ENCODE results near the gene PPP1R16B. TPM values are rescaled to one million over a fixed set of nuclear protein-coding genes. Genes with fewer than 3 reads are reported as not detected.

PPP1R16B gene
- total RNA-seq (2021; fragmentation: NEBNext Ultra II Directional; extraction: Animal tissue kit (Norgen Biotek cat#: 25700)) (8.9 and 9.7 TPM in 2 replicates), polyA plus RNA-seq (2011; rRNA removed) (2.6 and 3.8 TPM in 2 replicates), polyA minus RNA-seq (2011; rRNA and poly(A)+ RNA removed) (7.7 and 10.3 TPM in 2 replicates)
- 3.9 TPM for polyA plus RNA-seq (2011; cell fraction: cytosol; rRNA removed)
- 7.3 TPM for polyA plus RNA-seq (2011; cell fraction: nucleus; rRNA removed)
- 3.3 to 4.7 TPM (median 4.1 TPM) in 4 replicates for polyA plus RNA-seq (2012, experiment 1 of 2)
- polyA plus RNA-seq (2012, experiment 2 of 2) = 5.1 TPM
- 7.4 TPM for polyA plus RNA-seq (2013, experiment 1 of 2)
- 7.5 TPM for polyA plus RNA-seq (2013, experiment 2 of 2)
- 3.9 TPM for polyA minus RNA-seq (2011; cell fraction: cytosol; rRNA and poly(A)+ RNA removed)
- polyA minus RNA-seq (2011; cell fraction: nucleus; rRNA and poly(A)+ RNA removed) = 3.4 TPM
- long read RNA-seq, experiment 1, full-length matches to known transcripts = 1 of 11 reads
- long read RNA-seq, experiment 1, partial matches to known transcripts = 10 of 11 reads
- long read RNA-seq, experiment 1, other reads (novel, unspliced or antisense) = 0 of 11 reads
- long read RNA-seq, experiment 2 = 0 reads

- no peak within 1 kb of the TSS for H4K5ac ChIP-seq (ENCODE audit: insufficient read length, low read depth, low read length)
- ChIA-PET POLR2A (ENCODE audit: partially characterized antibody) (interaction anchor here (0.6 to 2.8 kb wide), 16 partner anchors 11 to 157 kb away, joined by 3 to 18 read pairs (median 4); partner anchors contain the start of genes ACTR5, DHX35, FAM83D and SLC32A1), CTCF (ENCODE audit: partially characterized antibody) (interaction anchor here (0.6 to 4.3 kb wide), 13 partner anchors 11 to 157 kb away, joined by 3 to 18 read pairs (median 5); partner anchors contain the start of gene FAM83D)
- H3K9me3 ChIP-seq (ENCODE audit: insufficient read depth in 2 of 2, low read depth in 1 of 2, low read length in 1 of 2) = no peaks in the 10 kb centered on the region
- peak within 1 kb of the TSS; percentile 95 for H2BK5ac ChIP-seq (ENCODE audit: low read depth, low read length)
- peak within 1 kb of the TSS; percentile 13 for H3K56ac ChIP-seq (replicated peaks; ENCODE audit: insufficient read length, low read depth, low read length)
- no peaks in the 10 kb centered on the region for H3K79me2 ChIP-seq (ENCODE audit: control insufficient read depth in 1 of 2, insufficient read depth in 2 of 2, low read length in 2 of 2)
- H3K36me3 ChIP-seq (ENCODE audit: control insufficient read depth in 2 of 4, insufficient read depth in 4 of 4, low read length in 3 of 4) = no peaks in the 10 kb centered on the region
- peak within 1 kb of the TSS; percentile 9 for H3K4ac ChIP-seq (replicated peaks; ENCODE audit: insufficient read length, low read depth, low read length)
- peaks cover 18% of the 10 kb centered on the region; the same call in 1 of the 2 replicates for H3K23me2 ChIP-seq (ENCODE audit: low read depth, low read length)
- no peak within 1 kb of the TSS for H3K14ac ChIP-seq (ENCODE audit: insufficient read length)
- H2BK20ac ChIP-seq (ENCODE audit: low read length) = no peak within 1 kb of the TSS; the same call in 1 of the 2 replicates
- H2AFZ ChIP-seq (ENCODE audit: low read length) = no peak within 1 kb of the TSS; the same call in 1 of the 2 replicates
- H3K79me1 ChIP-seq (ENCODE audit: low read depth, low read length) = no peaks in the 10 kb centered on the region; the same call in 1 of the 2 replicates
- peak within 1 kb of the TSS; percentile 3; the same call in 1 of the 2 replicates for H2AK5ac ChIP-seq (ENCODE audit: low read depth, low read length)
- H3K4me1 ChIP-seq (replicated peaks in 1 of 4; ENCODE audit: control insufficient read depth in 3 of 4, insufficient read depth in 4 of 4, low read length in 3 of 4) = peaks cover 13 to 18% (median 15%) of the 10 kb centered on the region in 4 experiments
- peak within 1 kb of the TSS; percentile 94 for H4K8ac ChIP-seq (ENCODE audit: extremely low read depth, insufficient read depth, low read length)
- no peak within 1 kb of the TSS for H3K27ac ChIP-seq (ENCODE audit: low read depth, low read length)
- peak within 1 kb of the TSS; percentile 86 for H3K18ac ChIP-seq (ENCODE audit: extremely low read depth, low read length)
- FAIRE-seq = no peak
- H2BK12ac ChIP-seq (ENCODE audit: low read depth, low read length) = peak within 1 kb of the TSS; percentile 88; the same call in 1 of the 2 replicates
- H3K4me2 ChIP-seq (ENCODE audit: insufficient read depth in 1 of 2, low read depth in 2 of 2, low read length in 2 of 2) = peak within 1 kb of the TSS; percentile 83 to 87
- peak within 1 kb of the TSS in 2 of 4 experiments; percentile 20 to 37; a peak in 4 of 7 replicates for H3K9ac ChIP-seq (replicated peaks in 1 of 4; ENCODE audit: extremely low read depth in 1 of 4, low read depth in 3 of 4, low read length in 3 of 4)
- H2BK120ac ChIP-seq (replicated peaks; ENCODE audit: low read depth, low read length) = peak within 1 kb of the TSS; percentile 82
- TF ChIP-seq POLR2A (IDR thresholded peaks at IDR 0.05; ENCODE audit: control extremely low read depth in 1 of 2, low read depth in 2 of 2, low read length in 2 of 2) (peak in 1 of 2 experiments; percentile 73; a peak in 1 of 3 replicates), JUND (IDR thresholded peaks at IDR 0.05; ENCODE audit: low read length) (no peak), PHF8 (conservative IDR thresholded peaks at IDR 0.05; ENCODE audit: low read depth, low read length) (peak; percentile 28), ASH2L (IDR thresholded peaks at IDR 0.05; ENCODE audit: low read length) (peak; percentile 71), BRCA1 (IDR thresholded peaks at IDR 0.05; ENCODE audit: low read depth, low read length) (no peak), TBP (IDR thresholded peaks at IDR 0.05; ENCODE audit: low read depth, low read length) (no peak), TAF1 (IDR thresholded peaks at IDR 0.05; ENCODE audit: low read depth, low read length) (peak; percentile 60; the same call in 1 of the 2 replicates)
- H3K4me3 ChIP-seq (ENCODE audit: extremely low read depth in 1 of 4, insufficient read depth in 2 of 4, low read depth in 3 of 4, low read length in 4 of 4) = peak within 1 kb of the TSS; percentile 62 to 87 (median 63)
- peak within 1 kb of the TSS; percentile 63 for H4K91ac ChIP-seq (replicated peaks; ENCODE audit: insufficient read length, low read length)
- DNase-seq (ENCODE audit: low read depth in 1 of 2, low spot score in 2 of 2) = peak in 1 of 2 experiments; percentile 87
- peaks cover 4 to 25% (median 17%) of the 10 kb centered on the region in 4 experiments; a peak in 6 of 7 replicates for H3K27me3 ChIP-seq (replicated peaks in 1 of 4; ENCODE audit: control insufficient read depth in 3 of 4, extremely low read depth in 1 of 4, insufficient read depth in 3 of 4, low read length in 3 of 4)
- no peak within 1 kb of the TSS for H2BK15ac ChIP-seq (ENCODE audit: low read length)
- 2% methylated on average over 21 of the region's 40 CpGs; no CpG with 5 or more reads in 1 of the 2 experiments for WGBS, 2 experiments (ENCODE audit: extremely low coverage in 1 of 2, insufficient coverage in 1 of 2, insufficient read length in 1 of 2, insufficient replicate concordance in 2 of 2, low coverage in 1 of 2, low lambda C conversion rate in 2 of 2, missing lambda C conversion rate in 1 of 2)
- H3K23ac ChIP-seq (ENCODE audit: insufficient read length) = no peak within 1 kb of the TSS
- H4K20me1 ChIP-seq (replicated peaks in 1 of 2; ENCODE audit: control insufficient read depth in 1 of 2, insufficient read depth in 2 of 2, low read length in 2 of 2) = peaks cover 0 to 2% of the 10 kb centered on the region in 2 experiments
Observed at GRCh38 chr20:38805502-38805957, at the start of gene PPP1R16B. Gene PPP1R16B, plus strand, starts transcription at chr20:38805697. Its CDS starts 30,229 bp downstream, at chr20:38835926.
